ENCODE measurements around the gene MGARP.

GRCh38 chr4:139311909-139312308, 31.9 kb upstream of the MGARP start:
- no peak for TF ChIP-seq CTCF (IDR thresholded peaks at IDR 0.05)
- no peak for TF ChIP-seq EP300 (IDR thresholded peaks at IDR 0.05)
